ENCODE data around the gene SLC13A3.

Gene SLC13A3

DNA sequence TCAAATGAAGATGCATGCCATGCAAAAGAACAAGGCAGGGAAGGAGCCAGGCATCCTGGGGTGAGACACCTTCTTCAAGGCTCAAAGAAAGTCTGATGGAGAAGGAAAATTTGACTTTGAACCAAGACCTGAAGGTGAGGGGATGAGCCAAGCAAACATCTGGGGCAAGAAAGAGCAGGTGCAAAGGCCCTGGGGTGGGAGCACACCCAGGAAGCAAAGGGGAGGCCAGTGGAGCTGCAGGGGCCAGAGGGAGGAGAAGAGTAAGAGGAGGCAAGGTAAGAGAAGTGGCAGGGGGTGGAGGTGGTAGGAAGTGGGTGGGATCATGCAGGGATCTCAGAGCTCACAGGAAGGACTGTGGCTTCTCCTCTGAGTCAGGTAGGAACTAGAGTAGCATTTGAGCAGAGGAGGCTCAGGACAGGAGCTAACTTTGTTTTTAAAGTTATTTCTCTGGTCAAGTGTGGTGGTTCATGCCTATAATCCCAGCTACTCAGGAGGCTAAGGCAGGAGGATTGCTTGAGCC, 49.6 kb downstream of the SLC13A3 start:
- DNase-seq: no peak

DNA sequence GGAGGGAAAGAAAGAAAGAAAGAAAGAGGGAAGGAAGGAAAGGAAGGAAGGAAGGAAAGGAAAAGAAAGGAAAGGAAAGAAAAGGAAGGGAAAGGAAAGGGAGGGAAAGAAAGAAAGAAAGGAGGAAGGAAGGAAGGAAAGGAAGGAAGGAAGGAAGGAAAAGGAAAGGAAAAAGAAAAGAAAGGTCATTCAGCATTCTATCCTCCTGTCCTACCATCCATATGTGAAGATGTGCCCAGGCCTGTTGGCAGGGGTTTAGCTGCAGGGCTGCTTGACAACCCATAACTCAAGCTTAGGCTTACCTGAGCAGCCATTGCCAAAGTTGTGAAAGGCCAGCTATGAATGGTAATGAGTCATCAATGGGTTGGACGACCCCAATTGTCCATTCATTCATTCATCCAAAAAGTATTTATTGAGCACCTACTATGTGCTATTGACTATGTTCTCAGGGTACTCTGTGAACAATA, 50.9 kb downstream of the SLC13A3 start:
- no peak for DNase-seq

DNA sequence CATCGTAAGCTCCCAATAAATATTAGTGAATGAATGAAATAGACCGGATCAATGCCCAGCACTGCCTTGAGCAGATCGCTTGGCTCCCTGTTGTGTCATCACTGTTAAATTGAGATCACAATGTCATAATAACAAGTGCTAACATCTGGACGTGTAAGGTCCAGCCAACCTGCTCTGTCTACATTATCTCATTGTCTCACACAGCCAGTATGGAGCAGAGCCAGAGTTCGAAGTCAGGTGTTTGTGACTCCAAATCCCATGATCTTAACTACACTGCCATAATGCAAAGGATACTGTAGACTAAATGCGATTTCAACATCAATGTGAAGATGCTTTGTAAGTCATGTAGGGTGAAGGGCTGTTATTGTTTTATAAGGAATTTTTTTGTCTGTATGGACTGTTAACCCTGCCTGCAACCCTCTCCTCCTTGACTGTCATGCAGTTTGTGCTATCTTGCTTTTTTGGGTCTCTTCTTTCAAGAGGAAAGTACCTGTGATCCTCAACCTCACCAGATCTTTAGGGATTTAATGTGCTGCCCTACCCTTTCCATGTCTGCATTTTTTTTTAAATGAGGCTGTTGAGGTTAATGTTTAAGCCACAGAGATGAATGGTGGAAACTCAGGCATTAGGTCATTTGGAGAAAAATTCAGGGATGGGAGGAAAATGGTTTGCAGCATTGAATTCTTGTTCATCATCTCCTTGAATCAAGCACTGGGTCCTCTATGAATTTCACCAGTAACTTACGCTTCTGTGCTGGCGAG, 51.9 kb downstream of the SLC13A3 start:
- no peak for DNase-seq

DNA sequence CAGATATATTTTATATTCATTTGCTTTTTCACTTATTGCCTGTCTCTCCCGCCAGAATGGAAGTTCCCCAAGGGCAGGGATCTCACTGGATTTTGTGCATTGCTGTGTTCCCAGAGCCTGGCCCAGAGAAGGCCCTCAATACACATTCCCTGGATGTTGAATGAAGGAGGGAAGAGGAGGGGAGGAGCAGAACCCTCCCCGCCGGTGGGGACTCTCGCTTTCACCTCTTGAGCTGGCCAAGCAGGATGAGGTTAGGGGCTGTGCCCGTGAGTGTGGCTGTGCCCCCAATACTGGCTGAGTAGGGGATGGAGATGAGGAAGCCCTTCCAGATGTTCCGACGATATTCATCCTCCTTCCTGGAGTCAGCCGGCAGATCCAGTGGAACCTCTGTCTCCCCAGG, 55.3 kb downstream of the SLC13A3 start:
- DNase-seq: no peak

DNA sequence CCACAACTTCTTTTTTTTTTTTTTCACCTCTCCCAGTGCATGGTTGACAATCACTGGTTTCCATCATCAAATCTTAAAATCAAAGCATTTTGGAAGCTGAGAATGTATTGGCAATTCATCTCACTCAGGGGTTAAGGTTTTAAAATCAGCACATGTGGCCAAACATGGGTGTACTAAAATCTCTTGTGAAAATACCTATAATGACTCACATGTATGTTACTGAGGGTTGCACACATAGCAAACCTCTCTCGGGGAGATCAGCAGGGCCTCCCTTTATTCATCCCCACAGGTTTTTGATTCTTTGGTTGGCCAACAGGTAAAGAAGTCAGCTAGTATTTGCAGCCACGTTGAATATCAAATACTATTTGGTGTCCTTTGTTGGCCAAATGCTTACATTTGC, 56.5 kb downstream of the SLC13A3 start:
- no peak for DNase-seq

DNA sequence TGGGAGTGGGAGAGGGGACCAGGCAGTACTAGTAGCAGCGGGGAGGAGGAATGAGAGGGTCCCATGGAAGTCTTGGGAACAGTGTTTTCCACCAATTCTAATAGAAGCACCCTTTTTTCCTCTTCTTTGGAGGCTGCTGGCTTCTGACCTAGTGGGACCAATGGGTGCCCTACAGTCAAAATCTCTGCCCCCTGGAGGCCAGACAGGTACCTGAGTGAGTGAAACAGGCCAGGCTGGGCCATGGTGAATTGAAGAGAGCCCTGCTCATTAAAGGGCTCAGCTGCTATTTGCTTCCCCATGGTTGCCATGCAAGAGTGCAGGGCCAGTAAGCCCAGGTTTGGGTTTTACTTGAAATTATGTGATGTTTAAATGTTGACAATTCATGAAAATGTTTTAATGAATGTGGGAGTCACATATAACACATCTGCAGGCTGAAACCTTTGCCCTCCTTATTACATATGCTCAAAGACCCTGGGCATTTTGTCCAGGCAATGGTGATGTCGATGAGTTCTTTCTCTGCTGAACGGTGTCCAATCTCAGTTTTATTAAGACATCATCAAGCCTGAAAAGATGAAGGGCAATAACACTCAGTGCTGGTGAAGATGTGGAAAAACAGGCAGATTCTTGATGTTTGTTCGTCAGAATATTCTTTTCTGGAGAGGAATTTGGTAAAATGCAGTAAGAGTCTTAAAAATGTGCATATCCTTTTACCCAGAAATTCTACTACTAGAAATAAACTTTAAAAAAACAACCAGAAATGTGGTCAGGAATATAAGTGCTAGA, 58.5 kb downstream of the SLC13A3 start:
- peak; percentile 3 for DNase-seq

DNA sequence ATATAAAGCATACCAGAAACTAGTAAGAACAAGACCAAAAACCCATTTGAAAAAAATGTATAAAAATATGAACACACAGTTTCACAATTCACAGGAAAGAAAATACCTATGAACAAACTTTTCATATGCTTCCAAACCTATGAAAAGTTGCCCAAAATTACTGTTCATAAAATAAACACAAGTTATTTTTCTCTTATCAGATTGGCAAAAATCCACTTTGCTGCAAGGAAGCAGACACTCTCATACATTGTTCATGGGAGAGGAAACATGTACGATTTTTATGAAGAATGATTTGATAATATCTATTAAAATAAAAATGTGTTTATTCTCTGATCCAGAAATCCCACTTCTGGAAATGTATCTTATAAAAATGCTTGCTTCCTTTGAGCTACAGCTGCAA, 60.8 kb downstream of the SLC13A3 start:
- no peak for DNase-seq

DNA sequence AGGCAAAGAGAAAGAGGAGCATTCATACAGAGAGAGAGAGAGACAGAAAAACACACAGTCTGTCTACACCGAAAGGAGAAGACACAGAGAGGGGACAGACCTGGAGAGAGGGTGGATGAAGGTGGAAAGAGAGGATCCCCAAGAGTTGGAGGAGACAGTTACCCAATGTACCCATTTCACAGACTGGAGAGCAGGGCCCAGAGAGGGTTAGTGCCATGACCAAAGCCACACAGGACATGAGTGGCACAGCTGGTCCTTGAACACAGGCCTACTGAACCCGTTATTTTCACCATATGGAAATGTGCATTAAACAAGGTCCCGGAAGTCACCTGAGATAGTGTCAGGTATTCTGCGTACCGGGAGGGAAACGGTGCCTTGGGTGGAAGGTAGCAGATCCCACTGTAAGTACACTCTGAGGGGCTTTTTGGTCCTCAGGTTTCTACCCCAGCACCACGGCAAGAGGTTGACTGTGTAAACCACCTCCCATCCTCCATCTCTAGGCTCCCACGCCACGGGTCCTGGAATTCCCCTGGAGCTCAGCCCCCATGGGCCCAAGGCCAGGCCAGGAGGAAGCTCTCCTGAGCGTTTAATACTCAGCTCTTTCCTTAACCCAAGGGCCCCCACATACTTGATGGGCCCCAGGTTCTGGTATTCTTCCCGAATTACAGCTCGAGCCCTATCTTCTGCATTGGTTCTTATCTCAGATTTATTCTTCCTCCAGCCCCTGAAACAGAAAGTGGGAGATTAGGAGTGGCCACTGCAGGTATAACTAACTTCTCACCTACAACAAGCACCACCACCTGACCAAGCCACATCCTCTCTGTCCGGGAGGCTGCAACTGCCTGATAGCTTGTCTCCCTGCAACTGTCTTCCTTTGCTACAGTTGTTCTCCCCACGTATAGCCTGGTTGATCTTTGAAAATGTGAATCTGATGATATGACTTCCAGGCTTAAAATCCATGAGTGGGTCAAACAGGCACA, 62.4 kb downstream of the SLC13A3 start:
- no peak for DNase-seq

DNA sequence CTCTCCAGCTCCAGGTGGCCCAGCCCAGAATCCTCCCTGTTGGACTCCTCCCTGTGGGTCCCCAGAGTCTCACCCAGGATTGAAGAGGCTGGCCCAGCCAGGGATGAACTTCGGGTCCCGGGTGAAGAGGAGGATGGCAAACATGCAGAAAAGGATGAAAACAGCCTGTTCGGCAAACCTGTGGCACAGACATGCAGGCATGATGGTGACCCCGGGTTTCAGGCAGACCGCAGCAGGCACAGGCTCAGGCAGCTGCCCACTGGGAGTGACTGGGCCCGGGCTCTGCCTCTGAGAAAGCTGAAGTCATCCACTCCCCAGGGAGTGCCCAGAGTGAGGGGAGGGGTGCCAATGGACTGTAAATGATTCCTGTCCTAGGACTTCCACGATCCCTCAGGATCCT, 63.3 kb downstream of the SLC13A3 start:
- no peak for DNase-seq

DNA sequence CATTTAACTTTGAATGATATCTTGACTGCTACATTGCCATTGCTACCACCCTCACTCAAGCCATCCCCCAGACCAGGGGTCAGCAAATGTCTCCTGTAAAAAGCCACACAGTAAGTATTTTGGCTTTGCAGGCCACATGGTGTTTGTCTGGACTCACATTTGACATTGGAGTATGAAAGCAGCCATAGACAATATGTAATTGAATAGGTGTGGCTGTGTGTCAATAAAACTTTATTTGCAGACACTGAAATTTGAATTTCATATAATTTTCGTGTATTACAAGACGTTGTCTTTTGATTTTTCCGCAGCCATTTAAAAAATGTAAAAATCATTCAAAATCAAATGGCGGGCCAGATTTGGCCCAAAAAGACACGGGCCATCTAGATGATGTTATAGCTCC, 64.5 kb downstream of the SLC13A3 start:
- no peak for DNase-seq

DNA sequence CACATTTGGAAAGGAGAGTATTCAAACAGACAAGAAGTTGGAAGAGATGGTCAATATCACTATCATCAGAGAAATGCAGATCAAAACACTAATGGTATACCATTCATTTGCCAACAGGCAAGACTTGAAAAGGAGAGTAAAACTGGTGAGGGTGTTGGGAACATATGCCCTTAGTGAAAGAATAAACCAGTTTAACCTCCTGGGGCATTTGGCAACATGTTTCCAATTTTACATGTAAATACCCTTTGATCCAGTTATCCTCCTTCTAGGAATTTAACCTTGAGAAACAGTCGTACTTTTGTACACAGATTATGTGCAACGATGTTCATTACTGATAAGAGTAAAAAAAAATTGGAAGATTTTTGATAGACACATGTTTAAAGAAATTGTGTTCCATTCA, 66.8 kb downstream of the SLC13A3 start:
- no peak for DNase-seq

DNA sequence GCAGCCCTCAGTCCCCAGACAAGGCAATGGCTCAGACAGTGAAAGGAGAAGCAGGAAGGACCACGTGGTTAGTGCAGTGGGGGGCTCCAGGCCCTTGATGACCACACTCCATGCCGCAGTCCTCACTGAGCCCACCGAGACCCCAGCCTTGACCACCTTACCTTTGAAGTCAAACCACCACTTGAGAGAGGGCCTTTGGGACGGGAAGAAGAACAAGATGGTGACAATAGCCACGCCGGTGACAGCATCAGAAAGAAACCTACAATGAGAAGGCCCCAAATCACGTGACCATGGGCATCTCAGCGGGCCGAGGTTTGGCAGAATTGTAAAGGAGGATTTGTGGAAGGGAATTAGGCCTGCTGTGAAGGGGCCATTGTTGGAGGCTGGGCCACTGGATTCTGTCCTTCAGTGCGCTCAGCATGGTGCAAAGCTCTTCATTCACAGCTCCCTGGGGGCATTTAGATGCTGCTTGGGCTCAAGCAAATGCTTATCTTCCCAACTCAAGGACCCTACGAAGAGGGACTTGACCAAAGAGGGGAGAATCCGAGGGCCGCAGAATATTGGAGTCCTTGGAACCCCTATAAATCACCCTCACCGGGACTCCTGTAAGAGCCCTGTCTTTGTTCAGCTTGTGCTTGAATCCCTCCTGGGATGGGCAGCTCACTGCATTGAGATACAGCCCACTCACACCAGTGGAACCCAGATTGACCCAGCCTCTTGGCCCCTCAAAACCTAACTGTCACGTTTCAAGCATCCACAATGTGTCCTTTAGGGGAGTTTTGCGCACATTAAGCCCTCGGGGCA, 67.6 kb downstream of the SLC13A3 start:
- no peak for DNase-seq

DNA sequence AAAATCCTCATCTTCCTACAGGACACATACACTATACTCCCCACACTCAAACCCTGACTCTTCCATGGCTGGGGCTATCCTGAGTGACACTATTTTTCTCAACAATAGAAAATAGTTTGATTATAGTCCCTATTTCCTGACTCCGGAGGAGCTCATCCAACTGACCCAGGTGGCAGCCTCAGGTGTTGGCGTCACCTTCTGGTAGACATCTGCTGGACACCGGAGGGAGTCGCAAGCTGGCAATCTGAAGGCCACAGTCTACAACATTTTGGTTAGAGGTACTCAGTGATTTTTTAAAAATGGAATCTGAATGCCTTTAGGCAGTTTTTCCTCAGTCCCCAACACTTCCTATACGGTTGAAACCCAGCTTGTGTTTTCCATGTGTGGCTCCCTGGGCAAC, 68.6 kb downstream of the SLC13A3 start:
- DNase-seq: no peak

DNA sequence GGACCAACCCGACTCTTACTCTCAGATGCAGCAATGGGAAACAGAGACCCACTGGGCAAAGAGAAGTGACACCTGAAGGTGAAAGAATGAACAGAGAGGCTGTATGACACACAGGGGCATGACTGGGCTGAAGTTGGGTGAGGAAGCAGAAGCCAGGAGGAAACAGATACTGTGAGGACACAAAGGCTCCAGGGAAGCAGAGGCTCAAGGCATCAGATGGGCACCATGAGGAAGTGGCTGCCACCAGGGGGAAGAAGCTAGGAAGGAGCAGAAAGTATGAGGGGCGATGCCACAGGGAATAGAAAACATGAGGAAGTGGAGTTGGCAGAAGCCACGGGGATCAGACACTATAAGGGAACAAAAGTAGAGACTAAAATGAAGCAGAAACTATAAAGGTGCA, 69.9 kb downstream of the SLC13A3 start:
- DNase-seq: no peak

DNA sequence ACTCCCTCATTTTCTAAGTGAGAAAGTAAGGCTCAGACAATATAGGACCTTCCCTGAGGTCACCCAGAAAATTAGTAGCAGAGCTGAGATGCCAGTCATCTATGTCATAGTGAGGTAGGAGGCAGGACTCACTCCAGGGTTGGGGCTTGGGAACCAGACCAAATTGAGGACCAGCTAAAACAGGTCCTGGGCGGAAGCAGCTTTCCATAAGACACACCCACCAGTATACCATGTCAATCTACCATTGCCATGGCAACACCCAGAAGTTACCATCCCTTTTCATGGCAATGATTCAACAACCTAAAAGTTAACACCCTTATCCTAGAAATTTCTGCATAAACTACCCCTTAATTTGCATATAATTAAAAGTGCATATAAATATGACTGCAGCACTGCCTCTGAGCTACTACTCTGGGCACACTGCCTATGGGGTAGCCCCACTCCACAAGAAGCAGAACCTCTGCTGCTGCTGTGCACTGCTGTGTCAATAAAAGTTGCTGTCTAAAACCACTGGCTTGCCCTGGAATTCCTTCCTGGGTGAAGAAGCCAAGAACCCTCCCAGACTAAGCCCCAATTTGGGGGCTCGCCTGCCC, 70.5 kb downstream of the SLC13A3 start:
- no peak for DNase-seq

DNA sequence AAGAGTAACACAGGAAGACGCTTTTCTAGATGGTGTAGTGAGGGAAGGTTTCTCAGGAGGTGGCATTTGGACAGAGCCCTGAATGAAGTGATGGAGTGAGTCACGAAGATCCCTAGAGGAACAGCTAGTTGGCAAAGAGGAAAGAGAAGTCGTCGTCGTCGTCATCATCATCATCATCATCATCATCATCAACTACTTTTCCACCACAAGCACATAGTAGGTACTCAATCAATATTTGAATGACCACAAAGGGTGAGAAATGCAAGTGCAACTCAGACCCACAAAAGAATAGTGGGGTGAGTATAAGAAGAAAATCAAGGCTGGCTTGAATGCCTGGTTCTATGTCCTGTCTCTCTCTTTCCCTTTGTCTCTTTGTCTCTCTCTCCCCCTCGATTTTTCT, 72.5 kb downstream of the SLC13A3 start:
- no peak for DNase-seq

DNA sequence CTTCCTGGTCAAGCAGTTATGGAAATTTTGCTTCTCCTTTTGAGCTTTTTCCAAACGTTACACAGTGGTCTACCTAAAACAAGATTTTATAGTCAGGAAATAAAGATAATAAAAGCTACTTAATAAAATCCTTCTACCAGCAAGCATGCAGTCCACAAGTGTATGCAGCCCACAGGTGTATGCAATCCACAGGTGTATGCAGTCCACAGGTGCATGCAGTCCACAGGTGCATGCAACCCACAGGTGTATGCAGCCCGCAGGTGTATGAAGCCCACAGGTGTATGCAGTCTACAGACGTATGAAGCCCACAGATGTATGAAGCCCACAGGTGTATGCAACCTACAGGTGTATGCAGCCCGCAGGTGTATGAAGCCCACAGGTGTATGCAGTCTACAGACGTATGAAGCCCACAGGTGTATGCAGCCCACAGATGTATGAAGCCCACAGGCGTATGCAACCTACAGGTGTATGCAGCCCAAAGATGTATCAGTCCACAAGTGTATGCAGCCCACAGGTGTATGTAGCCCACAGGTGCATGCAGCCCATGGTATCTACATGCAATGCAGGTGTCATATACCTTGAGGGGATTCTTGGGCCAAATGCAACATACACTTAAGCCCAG, 74.4 kb downstream of the SLC13A3 start:
- no peak for DNase-seq

DNA sequence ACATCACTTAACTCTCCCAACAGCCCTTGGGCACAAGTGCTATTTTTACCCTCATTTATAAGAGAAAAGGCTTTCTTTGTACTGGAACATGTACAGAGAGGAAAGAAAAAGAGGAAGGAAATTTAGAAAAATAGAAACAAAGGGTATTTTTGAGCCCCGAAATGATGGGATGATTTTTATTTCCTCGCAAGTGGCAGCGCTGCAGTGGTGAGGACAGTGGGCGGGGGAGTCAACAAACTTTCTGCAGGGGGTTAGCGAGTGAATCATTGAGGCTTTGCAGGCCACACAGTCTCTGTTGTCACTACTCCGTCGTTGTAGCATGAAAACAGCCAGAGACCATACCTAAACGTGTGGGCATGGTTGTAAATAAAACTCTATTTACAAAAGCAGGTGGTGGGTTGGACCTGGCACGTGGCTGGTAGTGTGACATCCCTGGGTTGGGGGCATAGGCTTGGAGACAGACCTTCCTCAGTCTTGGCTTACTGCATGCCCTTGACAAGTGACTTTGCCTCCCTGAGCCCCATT, 75.3 kb downstream of the SLC13A3 start:
- DNase-seq: no peak

DNA sequence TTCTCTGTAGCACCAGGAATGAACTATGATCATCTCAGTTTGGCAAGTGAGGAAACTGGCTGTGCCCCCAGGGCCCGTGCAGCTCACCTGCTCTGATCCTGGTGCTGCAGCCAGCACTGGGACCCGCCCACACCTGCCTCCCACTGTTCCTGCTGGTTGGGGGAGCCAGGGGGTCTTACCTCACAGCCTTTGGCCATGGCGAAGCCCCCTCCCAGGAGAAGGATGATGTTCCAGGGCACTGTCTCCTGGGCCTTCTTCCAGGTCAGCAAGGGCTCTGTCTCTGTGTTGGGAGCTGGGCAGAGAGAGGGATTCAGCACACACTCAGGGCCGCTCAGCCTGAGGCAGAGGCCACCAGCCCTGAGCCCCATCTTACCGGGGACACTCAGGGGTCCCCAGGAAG, 75.9 kb downstream of the SLC13A3 start:
- DNase-seq: no peak

DNA sequence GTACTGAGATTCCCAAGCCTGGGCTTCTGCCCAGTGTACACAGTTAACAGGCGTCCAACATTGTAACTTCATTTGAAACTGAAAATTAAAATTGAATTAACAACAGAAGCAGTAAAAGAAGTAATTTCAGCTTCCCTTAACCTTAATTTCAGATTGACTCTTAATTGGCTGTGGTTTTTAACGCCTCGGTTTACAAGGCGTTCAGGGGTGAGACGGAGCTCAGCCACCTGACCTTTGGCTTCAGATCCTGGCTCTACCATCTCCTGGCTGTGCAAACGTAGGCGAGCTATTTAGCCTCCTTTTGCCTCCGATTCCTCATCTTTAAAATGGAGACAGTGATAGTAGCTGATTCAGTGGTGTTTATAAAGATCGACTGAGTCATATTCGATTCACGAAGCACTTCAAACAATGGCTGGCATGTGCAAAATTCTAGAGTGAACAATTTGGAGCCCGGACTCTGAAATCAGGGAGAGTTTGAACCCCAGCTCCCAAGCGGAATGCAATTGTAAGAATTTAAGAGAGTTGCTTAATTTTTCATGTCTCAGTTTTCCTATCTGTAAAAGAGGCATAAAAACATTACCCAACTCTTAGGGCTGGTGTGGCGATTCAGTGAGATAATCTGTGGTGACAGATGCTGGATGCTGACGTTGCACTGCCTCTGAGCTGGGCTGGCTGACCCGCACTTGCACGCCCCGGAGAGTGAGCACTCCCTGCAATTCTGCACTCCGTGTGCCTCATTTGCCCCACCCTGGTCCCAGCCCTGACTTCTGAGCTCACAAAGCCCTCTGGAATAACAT, 77.3 kb downstream of the SLC13A3 start:
- DNase-seq: no peak
